SU-DHL-6 (cell line): Measurements from ENCODE around the gene CNTFR.

Experiments used
- CTCF ChIP-seq: fragments of 200-600 bp; sonication (generic); IDR thresholded peaks from one replicate; pipeline ENCODE4 v1.5.1; 2017; ENCODE audit warnings: antibody characterized with exemption, mild to moderate bottlenecking, low read length, moderate library complexity; ENCODE audit not compliant: insufficient read depth, poor library complexity, severe bottlenecking
- EZH2phosphoT487 ChIP-seq: fragments of 200-600 bp; sonication (generic), shearing (Covaris generic); conservative IDR thresholded peaks from 2 replicates; pipeline ENCODE4 v1.6.1; 2018; ENCODE audit warnings: mild to moderate bottlenecking, antibody characterized with exemption, low read length, moderate library complexity, mixed read lengths

- no peak for TF ChIP-seq CTCF
- no peak for TF ChIP-seq EZH2phosphoT487
These were observed 9.2 kb downstream of the CNTFR start for GRCh38 chr9:34580358-34580757.
